Naive B cell (primary cell): ENCODE data around the gene CFAP74. TPM values are rescaled to one million over a fixed set of nuclear protein-coding genes. Genes with fewer than 3 reads are reported as not detected.

Source experiments
- ATAC-seq, 2 donors: fragments of 150-1000 bp; cut with Tn5 transposase; 2 replicates each; pipeline ENCODE4 v1.10.0; 2021; ENCODE audit warnings: low read depth in 2 of 2, mild to moderate bottlenecking in 2 of 2, moderate library complexity in 2 of 2
- DNase-seq: peaks from one replicate; pipeline ENCODE4 v3.0.0; 2022
- H3K27ac Mint-ChIP-seq, 6 donors: one replicate each; pipeline ENCODE4 v1.8.0; 2020 to 2022; ENCODE audit warnings: mild to moderate bottlenecking in 6 of 6, mixed read lengths in 6 of 6, moderate library complexity in 5 of 6, inconsistent platforms in 2 of 6
- H3K27me3 Mint-ChIP-seq, 3 donors: one replicate each; pipeline ENCODE4 v1.8.0; 2021 to 2022; ENCODE audit warnings: mixed read lengths in 3 of 3, mild to moderate bottlenecking in 1 of 3
- H3K36me3 Mint-ChIP-seq, 2 donors: one replicate each; pipeline ENCODE4 v1.8.0; 2020 to 2022; ENCODE audit warnings: mixed read lengths in 2 of 2, inconsistent platforms in 1 of 2, mild to moderate bottlenecking in 1 of 2
- H3K4me1 Mint-ChIP-seq, 3 donors: one replicate each; pipeline ENCODE4 v1.8.0; 2020 to 2022; ENCODE audit warnings: mixed read lengths in 3 of 3, inconsistent platforms in 1 of 3, mild to moderate bottlenecking in 1 of 3, moderate library complexity in 1 of 3
- H3K4me3 Mint-ChIP-seq, 8 donors: one replicate each; pipeline ENCODE4 v1.8.0; 2020 to 2022; ENCODE audit warnings: mild to moderate bottlenecking in 8 of 8, mixed read lengths in 8 of 8, moderate library complexity in 8 of 8, inconsistent platforms in 2 of 8
- H3K9me3 Mint-ChIP-seq, 7 donors: one replicate each; pipeline ENCODE4 v1.8.0; 2020 to 2022; ENCODE audit warnings: mixed read lengths in 7 of 7, mild to moderate bottlenecking in 5 of 7, inconsistent platforms in 2 of 7, moderate library complexity in 1 of 7
- polyA plus RNA-seq, 6 donors: library from polyadenylated mRNA; unstranded; fragments of 300-500 nt; fragmentation: Illumina TruSeq; gene quantifications; one replicate each; pipeline ENCODE4 v1.2.3, GENCODE V29; 2021; ENCODE audit warnings: low read depth in 6 of 6

CFAP74 gene
- polyA plus RNA-seq, 6 donors from 2014 or later = not detected

DNA sequence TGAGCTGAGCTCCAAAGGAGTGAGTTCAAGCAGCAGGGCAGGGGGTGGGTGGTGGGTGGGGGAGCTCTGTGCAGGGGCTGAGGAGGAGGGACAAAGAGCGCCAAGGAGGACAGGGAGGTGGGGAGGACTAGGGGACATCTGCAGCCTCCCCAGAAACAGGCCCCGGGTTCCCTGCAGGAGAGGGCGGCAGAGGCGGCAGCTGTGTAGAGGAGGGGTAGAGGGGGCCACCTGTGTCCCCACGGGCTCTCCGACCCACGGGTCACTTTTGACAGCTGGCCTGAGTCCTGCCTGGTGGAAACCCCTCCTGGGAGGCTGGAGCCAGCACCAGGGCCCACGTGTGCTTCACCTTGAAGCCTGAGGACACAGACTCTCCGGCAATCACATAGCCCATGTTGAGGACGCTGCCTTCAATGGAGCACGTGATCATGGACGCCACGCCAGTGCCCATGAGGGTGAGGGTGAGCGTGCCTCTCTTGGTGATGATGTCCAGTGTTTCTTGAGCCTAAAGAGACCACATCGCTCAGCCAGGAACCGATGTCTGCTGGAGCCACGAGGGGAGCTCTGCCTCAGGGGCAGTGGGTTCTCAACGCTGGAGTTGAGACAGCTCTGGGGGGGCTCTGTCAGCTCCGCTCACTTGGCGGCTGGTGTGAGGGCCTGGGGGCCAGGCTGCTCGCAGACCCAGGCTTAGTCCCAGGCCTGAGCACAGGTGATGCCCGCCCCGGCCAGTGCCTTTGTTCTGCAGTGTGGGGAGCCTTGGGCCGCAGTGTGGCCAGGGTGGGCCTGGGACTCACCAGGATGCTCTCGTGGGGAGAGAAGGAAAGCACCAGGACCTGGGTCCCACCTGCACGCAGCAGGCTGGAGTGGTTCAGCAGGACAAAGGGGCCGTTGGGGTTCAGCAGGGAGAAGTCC lies 77.9 kb downstream of the CFAP74 start:
- ATAC-seq (no peak), DNase-seq (no peak)
- H3K36me3 Mint-ChIP-seq = no peaks in the 10 kb centered on the region
- peaks cover 0 to 27% (median 0%) of the 10 kb centered on the region in 3 donors for H3K27me3 Mint-ChIP-seq
- H3K27ac Mint-ChIP-seq = no peak overlapping the region
- no peaks in the 10 kb centered on the region for H3K9me3 Mint-ChIP-seq
- peaks cover 0 to 2% (median 0%) of the 10 kb centered on the region in 3 donors for H3K4me1 Mint-ChIP-seq
- H3K4me3 Mint-ChIP-seq = no peak overlapping the region

DNA sequence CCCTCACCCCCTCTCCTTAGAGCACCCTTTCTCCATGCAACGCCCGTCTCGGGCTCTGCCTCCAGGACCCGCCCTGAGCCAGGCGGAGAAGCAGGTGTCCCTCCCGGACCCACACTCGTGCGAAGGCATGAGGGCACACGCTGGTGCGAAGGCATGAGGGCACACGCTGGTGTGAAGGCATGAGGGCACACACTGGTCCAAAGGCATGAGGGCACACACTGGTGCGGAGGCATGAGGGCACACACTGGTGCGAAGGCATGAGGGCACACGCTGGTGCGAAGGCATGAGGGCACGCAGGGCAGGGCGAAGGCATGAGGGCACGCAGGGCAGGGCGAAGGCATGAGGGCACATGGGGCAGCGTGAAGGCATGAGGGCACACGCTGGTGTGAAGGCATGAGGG lies 78.7 kb downstream of the CFAP74 start:
- Mint-ChIP-seq H3K36me3 (no peaks in the 10 kb centered on the region), H3K4me1 (peaks cover 0 to 2% (median 0%) of the 10 kb centered on the region in 3 donors), H3K27me3 (peaks cover 0 to 27% (median 0%) of the 10 kb centered on the region in 3 donors), H3K27ac (peak overlapping the region in 1 of 6 donors; percentile 62), H3K4me3 (no peak overlapping the region), H3K9me3 (no peaks in the 10 kb centered on the region)
- ATAC-seq (no peak), DNase-seq (no peak)

DNA sequence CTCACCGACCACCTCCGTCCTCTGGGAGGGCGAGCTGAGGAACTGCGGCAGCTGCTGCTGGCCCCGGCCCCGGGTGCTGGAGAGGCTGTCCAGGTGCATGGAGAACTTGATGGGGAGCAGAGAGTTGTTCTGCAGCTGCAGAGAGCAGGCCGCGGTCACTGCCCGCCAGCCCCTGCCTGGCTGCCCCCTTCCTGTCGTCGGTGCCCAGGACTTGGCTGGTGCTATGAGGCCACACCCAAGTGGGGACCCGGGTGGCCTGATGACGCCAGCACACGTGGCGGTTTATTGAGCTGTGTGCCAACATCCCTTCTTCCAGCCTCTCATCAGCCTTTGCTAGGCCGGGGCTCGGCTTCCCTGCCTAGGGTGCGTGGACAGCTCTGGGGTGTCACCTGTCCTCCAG lies 79.2 kb downstream of the CFAP74 start:
- H3K4me3 Mint-ChIP-seq = no peak overlapping the region
- H3K4me1 Mint-ChIP-seq = peaks cover 0 to 2% (median 0%) of the 10 kb centered on the region in 3 donors
- H3K27ac Mint-ChIP-seq = peak overlapping the region in 1 of 6 donors; percentile 62
- DNase-seq (no peak), ATAC-seq (no peak)
- peaks cover 0 to 27% (median 0%) of the 10 kb centered on the region in 3 donors for H3K27me3 Mint-ChIP-seq
- H3K9me3 Mint-ChIP-seq = peaks cover 0 to under 1% (median 0%) of the 10 kb centered on the region in 7 donors
- H3K36me3 Mint-ChIP-seq = no peaks in the 10 kb centered on the region

DNA sequence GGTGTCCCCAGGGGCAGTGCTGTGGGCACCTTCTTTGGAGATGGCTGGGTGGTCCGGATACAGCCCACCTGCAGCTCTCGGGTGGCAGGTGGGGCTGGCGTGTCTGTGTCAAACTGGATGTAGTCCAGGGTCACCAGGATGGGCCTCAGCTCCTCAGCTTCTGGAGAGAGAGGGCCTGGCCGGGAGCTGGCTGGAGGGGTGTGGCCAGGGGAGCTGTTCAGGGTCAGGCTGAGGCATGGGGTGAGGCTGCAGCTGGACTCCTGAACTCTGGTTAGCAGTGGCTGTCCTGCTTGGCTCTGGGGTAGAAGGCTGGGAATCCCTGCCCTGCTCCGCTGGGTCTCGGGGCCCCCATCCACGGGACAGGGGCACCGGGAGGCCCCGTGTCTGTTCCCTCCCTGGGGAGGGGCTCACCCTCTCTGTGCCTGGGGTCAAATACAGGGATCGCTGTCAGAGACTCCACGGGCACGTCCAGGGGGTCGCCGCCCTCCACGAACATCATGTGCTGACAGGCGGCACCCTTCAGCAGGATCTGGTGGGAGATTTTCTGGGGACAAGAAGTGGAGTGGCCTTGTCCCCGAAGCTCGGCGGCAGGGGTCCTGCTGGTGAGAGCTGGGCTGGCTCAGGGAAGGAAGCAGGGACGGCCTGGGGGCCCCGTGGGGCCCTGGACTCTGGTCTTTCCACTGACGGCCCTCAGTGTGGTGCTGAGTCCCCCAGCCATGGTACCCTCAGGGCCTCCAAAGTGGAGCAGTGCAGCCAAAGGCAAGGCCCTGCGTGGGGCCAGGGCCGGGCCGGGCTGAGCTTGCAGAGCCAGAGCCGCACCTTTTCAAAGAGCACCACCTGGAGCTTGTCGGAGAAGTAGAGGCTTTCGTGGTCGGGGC lies 80.4 kb downstream of the CFAP74 start:
- DNase-seq (no peak), ATAC-seq (no peak)
- Mint-ChIP-seq H3K27me3 (peaks cover 0 to 27% (median 0%) of the 10 kb centered on the region in 3 donors), H3K4me3 (peak overlapping the region in 1 of 8 donors; percentile 67), H3K27ac (no peak overlapping the region), H3K4me1 (peaks cover 0 to 2% (median 0%) of the 10 kb centered on the region in 3 donors), H3K9me3 (peaks cover 0 to 2% (median 0%) of the 10 kb centered on the region in 7 donors), H3K36me3 (no peaks in the 10 kb centered on the region)

DNA sequence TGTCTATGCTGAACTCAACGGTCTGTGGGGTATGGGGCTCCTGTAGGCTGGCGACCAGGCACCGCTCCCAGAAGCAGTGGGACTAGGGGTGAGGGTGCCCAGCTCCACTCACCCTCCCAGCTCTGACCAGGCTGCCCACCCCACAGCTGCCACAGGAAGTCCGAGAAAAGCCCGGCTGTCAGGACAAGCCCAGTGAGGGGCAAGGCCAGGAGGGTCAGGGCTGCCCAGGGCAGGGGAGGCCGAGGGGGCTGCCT lies 81.0 kb downstream of the CFAP74 start:
- Mint-ChIP-seq H3K27me3 (peaks cover 0 to 27% (median 0%) of the 10 kb centered on the region in 3 donors), H3K36me3 (no peaks in the 10 kb centered on the region), H3K4me3 (peak overlapping the region in 1 of 8 donors; percentile 16), H3K4me1 (peaks cover 0 to 2% (median 2%) of the 10 kb centered on the region in 3 donors), H3K9me3 (peaks cover 0 to 2% (median 0%) of the 10 kb centered on the region in 7 donors), H3K27ac (no peak overlapping the region)
- ATAC-seq = no peak
- DNase-seq = no peak

DNA sequence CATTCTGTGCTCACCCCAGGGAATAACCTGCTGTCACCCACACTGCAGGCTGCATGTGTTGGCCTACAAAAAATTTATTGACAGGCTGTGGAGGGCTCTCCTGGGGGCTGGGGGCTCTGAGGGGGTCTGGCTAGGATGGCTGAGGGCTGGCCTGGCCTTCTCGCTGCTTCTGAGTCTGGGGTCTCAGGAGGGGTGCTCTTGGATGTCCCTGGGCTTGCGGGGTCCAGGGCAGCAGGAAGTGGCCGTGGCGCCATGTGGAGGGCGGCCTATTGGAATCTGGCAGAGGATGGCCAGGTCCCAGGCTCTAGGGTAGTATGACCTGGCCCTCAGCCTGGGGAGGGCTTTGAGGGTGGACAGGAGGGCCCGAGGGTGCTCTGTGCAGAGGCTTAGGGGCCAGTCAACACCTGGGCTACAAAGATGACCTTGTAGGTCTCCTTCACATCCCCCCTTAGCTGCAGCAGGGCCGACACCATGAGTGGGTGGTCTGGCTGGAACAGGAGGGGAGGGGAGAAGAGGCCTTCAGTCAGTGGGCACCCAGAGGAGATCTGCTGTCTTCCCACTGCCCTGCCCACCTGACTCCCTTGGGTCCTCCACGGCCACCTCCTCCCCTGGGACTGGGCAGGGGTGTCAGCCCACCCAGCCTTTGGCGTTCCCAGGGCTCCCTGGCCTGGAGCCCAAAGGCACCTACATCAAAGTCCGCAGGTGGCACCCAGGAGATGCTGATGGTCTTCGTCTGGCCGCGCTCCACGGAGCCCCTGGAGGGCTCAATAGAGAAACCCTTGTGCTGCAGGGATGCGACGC lies 81.5 kb downstream of the CFAP74 start:
- Mint-ChIP-seq H3K27me3 (peaks cover 0 to 27% (median 0%) of the 10 kb centered on the region in 3 donors), H3K27ac (no peak overlapping the region), H3K36me3 (no peaks in the 10 kb centered on the region), H3K9me3 (peaks cover 0 to 2% (median 0%) of the 10 kb centered on the region in 7 donors), H3K4me1 (peaks cover 0 to 5% (median 2%) of the 10 kb centered on the region in 3 donors), H3K4me3 (no peak overlapping the region)
- DNase-seq (no peak), ATAC-seq (no peak)

DNA sequence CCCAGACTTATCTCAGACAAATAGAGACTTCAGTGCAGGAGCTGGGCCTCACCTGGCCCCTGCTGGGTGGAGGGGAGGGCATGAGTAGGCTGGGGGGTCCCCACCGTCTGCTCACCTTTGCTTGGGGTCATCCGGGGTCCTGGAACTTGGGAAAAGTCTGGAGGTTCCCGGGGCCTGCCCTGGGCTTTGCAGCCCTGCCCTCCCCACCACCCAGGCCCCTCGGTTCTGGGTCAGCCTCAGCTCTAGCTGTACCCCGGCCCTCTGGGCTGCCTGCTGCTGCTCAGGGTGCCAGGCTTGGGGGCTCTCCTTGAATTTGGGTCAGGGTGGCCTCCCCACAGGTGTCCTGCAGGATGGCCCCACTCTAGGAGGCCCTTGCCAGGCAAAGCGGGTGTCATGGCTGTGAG lies 82.1 kb downstream of the CFAP74 start:
- no peak for DNase-seq
- no peaks in the 10 kb centered on the region for H3K36me3 Mint-ChIP-seq
- H3K9me3 Mint-ChIP-seq = peaks cover 0 to 2% (median 0%) of the 10 kb centered on the region in 7 donors
- no peak overlapping the region for H3K4me3 Mint-ChIP-seq
- ATAC-seq = no peak
- H3K27me3 Mint-ChIP-seq = peaks cover 0 to 23% (median 0%) of the 10 kb centered on the region in 3 donors
- H3K27ac Mint-ChIP-seq = no peak overlapping the region
- H3K4me1 Mint-ChIP-seq = peaks cover 0 to 5% (median 2%) of the 10 kb centered on the region in 3 donors

DNA sequence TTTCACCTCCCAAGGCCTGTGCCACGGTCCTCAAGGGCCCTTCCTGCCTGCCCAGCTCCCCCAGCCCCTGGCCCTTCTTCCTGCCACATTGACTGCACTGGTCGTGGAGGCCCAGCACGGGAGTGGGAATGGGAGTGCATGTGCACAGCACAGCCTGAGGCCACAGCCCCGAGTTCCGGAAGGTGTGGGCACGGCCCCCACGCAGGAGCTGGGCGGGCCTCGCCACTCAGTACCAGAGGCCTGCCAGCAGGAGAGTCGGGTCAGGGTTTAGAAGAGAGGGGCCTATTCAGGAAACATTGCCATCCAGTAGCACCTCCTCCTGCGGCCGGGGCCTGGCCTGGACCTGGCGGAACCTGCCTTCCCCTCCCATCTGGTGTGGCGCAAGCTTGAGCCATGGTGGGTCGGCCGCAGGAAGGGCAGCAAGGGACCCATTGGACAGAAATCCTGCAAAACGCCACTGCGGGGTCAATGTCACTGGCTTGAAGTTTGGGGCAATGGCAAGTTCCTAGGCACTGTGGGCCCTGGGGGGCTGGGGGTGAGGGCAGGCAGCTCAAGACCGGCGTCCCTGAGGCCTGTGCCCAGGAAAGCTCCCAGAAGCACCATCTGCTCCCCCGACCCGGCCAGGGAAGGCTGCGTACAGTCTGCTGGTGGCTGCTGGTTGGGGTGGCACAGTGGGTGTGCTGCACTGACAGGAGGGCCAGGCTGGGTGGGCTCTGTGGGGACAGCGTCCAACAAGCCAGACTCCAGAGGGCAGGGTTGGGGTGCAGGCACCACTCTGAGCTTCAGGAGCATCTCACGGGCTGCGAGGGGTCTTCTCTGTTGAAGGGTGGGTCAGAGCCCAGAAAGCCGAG lies 82.8 kb downstream of the CFAP74 start:
- Mint-ChIP-seq H3K4me1 (peaks cover 0 to 5% (median 2%) of the 10 kb centered on the region in 3 donors), H3K4me3 (peak overlapping the region in 2 of 8 donors; percentile 10 to 23), H3K9me3 (peaks cover 0 to 2% (median 0%) of the 10 kb centered on the region in 7 donors), H3K27ac (peak overlapping the region in 1 of 6 donors; percentile 76), H3K36me3 (no peaks in the 10 kb centered on the region), H3K27me3 (peaks cover 0 to 22% (median 0%) of the 10 kb centered on the region in 3 donors)
- ATAC-seq (no peak), DNase-seq (no peak)

DNA sequence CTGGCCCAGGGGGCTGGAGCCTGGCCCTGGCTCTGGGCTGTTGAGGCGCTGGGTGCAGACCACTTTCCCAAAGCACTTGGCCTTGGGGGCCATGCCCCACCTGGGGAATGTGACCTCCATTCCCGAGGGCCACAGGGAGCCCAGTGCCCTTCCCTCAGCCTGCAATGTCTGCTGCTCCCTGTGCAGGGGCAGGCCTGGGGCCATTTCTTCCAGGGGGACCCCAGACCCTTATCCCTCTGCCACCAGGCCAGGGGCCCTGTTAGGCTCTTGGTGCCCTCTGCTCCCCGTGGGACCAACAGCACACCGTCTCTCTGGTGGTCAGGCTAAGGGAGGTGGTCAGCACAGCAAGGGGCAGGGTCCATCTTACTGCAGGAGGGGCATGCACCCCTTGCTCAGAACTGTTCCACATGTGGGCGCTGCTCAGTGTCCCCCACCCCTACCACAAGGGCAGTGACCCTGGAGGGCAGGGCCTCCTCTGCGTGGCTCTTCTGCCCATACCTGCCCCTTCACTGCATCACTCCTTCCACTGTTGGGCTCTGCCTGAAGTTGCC lies 83.5 kb downstream of the CFAP74 start:
- peak overlapping the region in 5 of 8 donors; percentile 9 to 74 (median 10) for H3K4me3 Mint-ChIP-seq
- H3K9me3 Mint-ChIP-seq = peaks cover 0 to 2% (median 0%) of the 10 kb centered on the region in 7 donors
- H3K36me3 Mint-ChIP-seq = no peaks in the 10 kb centered on the region
- peak overlapping the region in 2 of 6 donors; percentile 76 to 92 for H3K27ac Mint-ChIP-seq
- no peak for DNase-seq
- H3K4me1 Mint-ChIP-seq = peaks cover 0 to 5% (median 2%) of the 10 kb centered on the region in 3 donors
- H3K27me3 Mint-ChIP-seq = peaks cover 0 to 20% (median 0%) of the 10 kb centered on the region in 3 donors
- no peak for ATAC-seq

DNA sequence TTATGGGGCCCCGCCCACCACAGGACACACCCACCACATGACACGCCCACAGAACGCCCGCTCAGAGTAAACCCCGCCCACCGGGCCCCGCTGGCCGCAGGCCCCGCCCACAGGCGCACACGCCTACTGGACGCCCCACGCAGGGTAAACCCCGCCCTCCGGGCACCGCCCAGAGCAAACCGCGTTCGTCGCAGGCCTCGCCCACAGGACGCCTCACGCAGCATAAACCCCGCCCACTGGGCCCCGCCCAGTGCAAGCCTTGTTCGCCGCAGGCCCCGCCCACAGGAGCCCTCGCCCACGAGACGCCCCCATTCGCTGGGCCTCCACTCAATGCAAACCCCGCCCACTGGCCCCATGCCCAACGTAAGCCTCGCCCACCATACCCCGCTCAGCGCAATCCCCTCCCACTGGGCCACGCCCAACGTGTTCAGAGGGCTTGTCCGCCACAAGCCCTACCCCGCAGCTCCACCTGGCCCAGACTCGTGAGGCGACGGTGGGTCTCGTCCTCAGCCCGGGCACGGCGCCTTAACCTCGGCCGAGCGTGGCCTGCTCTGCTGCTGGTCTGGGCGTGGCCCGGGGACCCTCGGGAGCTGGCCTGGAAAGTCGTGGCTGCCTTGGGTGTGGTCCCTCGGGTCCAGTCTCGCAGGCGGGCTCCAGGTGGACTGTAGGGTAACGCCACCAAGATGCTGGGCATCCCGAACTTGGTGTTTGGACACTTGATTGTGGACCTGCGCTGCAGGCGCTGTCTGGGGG lies 84.1 kb downstream of the CFAP74 start:
- H3K27me3 Mint-ChIP-seq = peaks cover 0 to 14% (median 0%) of the 10 kb centered on the region in 3 donors
- peaks cover 0 to 5% (median under 1%) of the 10 kb centered on the region in 3 donors for H3K4me1 Mint-ChIP-seq
- peak; percentile 100 for DNase-seq
- peaks cover 0 to 2% (median 0%) of the 10 kb centered on the region in 7 donors for H3K9me3 Mint-ChIP-seq
- no peaks in the 10 kb centered on the region for H3K36me3 Mint-ChIP-seq
- ATAC-seq = peak; percentile 83
- peak overlapping the region; percentile 40 to 81 (median 71) for H3K4me3 Mint-ChIP-seq
- peak overlapping the region in 4 of 6 donors; percentile 27 to 92 (median 82) for H3K27ac Mint-ChIP-seq

DNA sequence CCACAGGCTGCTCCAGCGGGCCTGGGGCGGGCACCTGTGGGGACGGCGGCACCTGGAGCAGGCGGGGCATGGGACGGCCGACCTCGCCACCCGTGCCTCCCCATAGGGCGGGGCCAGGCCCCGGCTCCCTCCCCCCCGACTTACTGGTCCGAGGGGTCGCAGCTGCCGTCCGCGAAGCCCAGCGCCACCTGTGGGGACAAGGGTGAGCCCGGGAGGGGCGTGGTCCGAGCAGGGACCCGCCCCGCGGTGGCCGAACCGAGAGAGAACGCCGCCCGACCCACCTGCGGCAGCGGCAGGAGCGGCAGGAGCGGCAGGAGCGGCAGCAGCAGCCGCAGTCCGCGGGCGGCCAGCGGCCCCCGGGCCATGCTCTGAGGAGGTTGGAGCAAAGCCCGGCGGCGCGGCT lies 84.7 kb downstream of the CFAP74 start, which contains the start of gene TMEM52:
TSS of gene TMEM52 (minus strand) at position 379 of the 403 bp plus-strand sequence. CDS start at position 365, 14 bp downstream.
- H3K4me3 Mint-ChIP-seq = peak within 1 kb of the TSS; percentile 44 to 81 (median 71)

More for the DNA sequence above, 84.7 kb downstream of the CFAP74 start, which contains the start of gene TMEM52:
- no peaks in the 10 kb centered on the region for H3K36me3 Mint-ChIP-seq
- H3K27ac Mint-ChIP-seq = peak within 1 kb of the TSS in 4 of 6 donors; percentile 27 to 92 (median 82)
- H3K27me3 Mint-ChIP-seq = peaks cover 0 to 13% (median 2%) of the 10 kb centered on the region in 3 donors
- DNase-seq (no peak), ATAC-seq (peak; percentile 21 to 32)
- peaks cover 0 to 2% (median 0%) of the 10 kb centered on the region in 7 donors for H3K9me3 Mint-ChIP-seq
- peaks cover 0 to 5% (median 0%) of the 10 kb centered on the region in 3 donors for H3K4me1 Mint-ChIP-seq
